ENCODE data around the gene FLT3. TPM values are rescaled to one million over a fixed set of nuclear protein-coding genes. Genes with fewer than 3 reads are reported as not detected.

FLT3 gene
- total and polyA plus RNA-seq, 12 donors = 0.06 to 1.0 (median 0.26) TPM

DNA sequence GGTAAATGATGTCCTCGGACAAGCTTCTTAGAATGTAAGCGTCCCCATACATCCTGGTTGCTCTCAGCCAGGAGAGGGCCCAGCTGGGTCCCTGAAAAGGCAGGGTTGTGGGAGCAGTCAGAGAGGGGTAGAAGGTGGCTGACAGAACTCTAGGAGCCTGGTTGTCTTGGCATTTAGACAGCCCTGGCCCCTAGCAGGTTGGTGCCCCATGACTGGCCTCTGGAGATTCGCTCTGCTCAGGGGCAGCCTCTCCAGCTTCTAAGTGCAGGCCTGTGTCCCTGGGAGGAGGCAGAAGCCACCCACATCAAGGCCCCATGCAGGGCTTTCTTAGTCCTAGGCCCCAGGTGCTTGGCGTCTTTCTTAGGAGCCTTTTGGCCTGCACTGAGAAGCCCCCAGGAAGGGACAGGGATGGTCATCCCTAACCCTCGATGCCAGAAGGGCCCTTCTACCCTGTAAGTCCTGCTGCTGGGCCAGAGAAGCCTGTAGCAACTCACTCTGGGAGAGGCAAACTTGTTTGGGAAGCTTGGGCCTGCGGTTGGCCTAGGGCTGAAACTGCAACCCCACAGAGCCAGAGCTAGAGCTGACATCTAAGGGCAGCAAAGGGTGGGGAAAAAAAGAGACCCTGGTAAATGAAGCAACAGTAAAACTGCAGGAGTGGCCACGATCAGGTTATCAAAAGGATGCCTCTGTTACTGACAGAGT lies 128.4 kb downstream of the FLT3 start:
- peaks cover 85% of the 10 kb centered on the region for H3K27me3 ChIP-seq

DNA sequence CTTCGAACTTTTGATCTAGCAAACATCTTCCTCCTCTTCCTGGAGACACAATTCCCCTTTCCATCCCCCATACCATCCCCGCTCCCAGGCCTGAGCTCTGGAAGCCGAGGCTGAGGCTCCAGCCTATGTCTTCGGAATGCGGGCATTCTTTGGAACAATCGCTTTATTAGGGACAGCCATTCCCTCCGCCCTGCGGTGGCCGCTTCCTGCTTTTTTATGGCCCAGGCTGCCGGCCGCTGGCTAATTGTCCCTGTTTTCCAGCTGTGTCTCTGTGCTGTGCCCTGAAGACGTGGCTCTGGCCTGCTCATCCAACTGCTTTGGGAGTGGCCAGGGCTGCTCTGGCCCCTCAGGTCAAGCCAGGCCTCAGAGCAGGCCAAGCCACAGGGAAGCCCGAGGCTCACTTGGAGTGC lies 129.1 kb downstream of the FLT3 start:
- no peaks in the 10 kb centered on the region for H3K36me3 ChIP-seq (replicated peaks in 1 of 2)
- H3K9me3 ChIP-seq (replicated peaks in 1 of 3) = no peaks in the 10 kb centered on the region
- intact Hi-C loops (cut with DNase I) = no loop called here
- no peak for DNase-seq
- TF ChIP-seq POLR2A (IDR thresholded peaks at IDR 0.05) = no peak
- TF ChIP-seq, protein P1, sequence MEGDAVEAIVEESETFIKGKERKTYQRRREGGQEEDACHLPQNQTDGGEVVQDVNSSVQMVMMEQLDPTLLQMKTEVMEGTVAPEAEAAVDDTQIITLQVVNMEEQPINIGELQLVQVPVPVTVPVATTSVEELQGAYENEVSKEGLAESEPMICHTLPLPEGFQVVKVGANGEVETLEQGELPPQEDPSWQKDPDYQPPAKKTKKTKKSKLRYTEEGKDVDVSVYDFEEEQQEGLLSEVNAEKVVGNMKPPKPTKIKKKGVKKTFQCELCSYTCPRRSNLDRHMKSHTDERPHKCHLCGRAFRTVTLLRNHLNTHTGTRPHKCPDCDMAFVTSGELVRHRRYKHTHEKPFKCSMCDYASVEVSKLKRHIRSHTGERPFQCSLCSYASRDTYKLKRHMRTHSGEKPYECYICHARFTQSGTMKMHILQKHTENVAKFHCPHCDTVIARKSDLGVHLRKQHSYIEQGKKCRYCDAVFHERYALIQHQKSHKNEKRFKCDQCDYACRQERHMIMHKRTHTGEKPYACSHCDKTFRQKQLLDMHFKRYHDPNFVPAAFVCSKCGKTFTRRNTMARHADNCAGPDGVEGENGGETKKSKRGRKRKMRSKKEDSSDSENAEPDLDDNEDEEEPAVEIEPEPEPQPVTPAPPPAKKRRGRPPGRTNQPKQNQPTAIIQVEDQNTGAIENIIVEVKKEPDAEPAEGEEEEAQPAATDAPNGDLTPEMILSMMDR (IDR thresholded peaks at IDR 0.05) = no peak
- no peak overlapping the region for H3K27ac ChIP-seq
- WGBS, 4 donors = 43 to 53% (median 49%) methylated on average over 12 to 13 of the region's 13 CpGs
- H3K27me3 ChIP-seq = peaks cover 86% of the 10 kb centered on the region
- no peak overlapping the region for H3K4me3 ChIP-seq
- H3K4me1 ChIP-seq (replicated peaks in 1 of 2) = no peaks in the 10 kb centered on the region

More for the DNA sequence above, 128.4 kb downstream of the FLT3 start:
- TF ChIP-seq POLR2A (IDR thresholded peaks at IDR 0.05) = no peak
- TF ChIP-seq, protein P1 (IDR thresholded peaks at IDR 0.05) = no peak
- H3K36me3 ChIP-seq (replicated peaks in 1 of 2) = no peaks in the 10 kb centered on the region
- H3K4me3 ChIP-seq = no peak overlapping the region
- no peaks in the 10 kb centered on the region for H3K4me1 ChIP-seq (replicated peaks in 1 of 2)
- intact Hi-C loops (cut with DNase I) = no loop called here
- 50 to 68% (median 57%) methylated on average over 6 to 7 of the region's 7 CpGs for WGBS, 4 donors
- no peak for DNase-seq
- no peaks in the 10 kb centered on the region for H3K9me3 ChIP-seq (replicated peaks in 1 of 3)
- no peak overlapping the region for H3K27ac ChIP-seq

DNA sequence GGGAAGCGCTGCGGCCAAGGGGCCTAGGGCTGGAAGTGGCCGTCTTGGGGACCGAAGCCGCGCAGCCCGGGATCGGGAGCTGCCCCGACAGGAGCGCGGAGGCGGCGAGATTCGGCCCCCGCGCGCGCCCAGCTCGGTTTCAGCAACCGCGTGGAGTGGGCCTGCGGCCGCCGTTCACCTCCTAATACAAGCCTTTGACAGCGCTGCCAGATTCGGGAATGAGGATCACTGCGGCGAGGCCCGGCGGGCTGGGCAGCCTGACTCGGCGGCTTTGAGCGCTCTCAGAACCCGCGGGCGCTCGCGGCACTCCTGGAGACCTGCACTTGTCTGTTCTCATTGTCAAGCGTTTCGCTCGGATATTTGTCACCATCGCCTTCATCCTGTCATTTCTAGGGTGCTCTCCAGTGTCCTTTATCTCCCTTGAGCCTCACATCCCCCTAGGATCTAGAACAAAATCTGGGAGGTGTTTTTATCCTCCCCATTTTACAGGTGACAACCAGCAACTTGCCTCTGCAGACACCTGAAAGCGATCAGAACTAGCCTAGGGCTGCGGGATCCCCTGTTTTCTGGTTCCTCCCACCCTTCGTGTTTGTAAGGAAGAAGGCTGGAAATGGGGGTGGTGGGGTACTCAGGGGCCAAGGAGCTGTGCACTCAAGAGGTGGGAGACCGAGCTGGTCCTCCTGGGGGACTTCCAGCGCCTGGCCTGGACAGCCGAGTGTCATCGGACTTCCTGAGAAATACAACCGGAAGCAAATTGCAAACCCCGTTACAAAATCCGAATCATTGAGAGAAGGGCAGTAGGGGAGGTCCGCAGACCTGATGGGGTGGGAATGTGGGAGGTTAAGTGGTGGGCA lies 129.8 kb downstream of the FLT3 start:
- no peak overlapping the region for H3K4me3 ChIP-seq
- no peaks in the 10 kb centered on the region for H3K4me1 ChIP-seq (replicated peaks in 1 of 2)
- no peak for DNase-seq
- no peaks in the 10 kb centered on the region for H3K36me3 ChIP-seq (replicated peaks in 1 of 2)
- intact Hi-C loops (cut with DNase I) = no loop called here
- H3K27me3 ChIP-seq = peaks cover 86% of the 10 kb centered on the region
- no peak overlapping the region for H3K27ac ChIP-seq
- H3K9me3 ChIP-seq (replicated peaks in 1 of 3) = no peaks in the 10 kb centered on the region
- no peak for TF ChIP-seq POLR2A (IDR thresholded peaks at IDR 0.05)
- TF ChIP-seq, protein P1 (IDR thresholded peaks at IDR 0.05) = no peak
- 8 to 14% (median 10%) methylated on average over 21 to 53 of the region's 53 CpGs for WGBS, 4 donors

DNA sequence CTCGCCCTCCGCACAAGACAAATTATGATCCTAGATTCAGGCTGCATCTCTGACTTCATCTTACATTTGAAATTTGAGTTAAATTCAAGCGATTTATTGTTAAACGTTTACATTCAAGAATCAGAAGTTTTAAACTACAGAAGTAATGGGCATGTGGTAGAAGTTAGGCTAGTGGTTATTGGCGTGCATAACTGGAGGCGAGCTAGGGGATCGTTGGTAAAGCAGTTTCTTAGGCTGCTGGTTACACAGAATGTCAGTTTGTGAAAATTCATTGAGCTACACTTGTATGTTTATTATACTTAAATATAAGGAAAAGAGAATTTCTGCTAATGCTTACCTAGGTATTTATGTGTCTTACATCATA lies 130.5 kb downstream of the FLT3 start:
- H3K4me1 ChIP-seq (replicated peaks in 1 of 2) = no peaks in the 10 kb centered on the region
- H3K36me3 ChIP-seq (replicated peaks in 1 of 2) = no peaks in the 10 kb centered on the region
- no peaks in the 10 kb centered on the region for H3K9me3 ChIP-seq (replicated peaks in 1 of 3)
- no peak overlapping the region for H3K27ac ChIP-seq
- no peak for DNase-seq
- 15 to 24% (median 20%) methylated on average over 7 of the region's 7 CpGs for WGBS, 4 donors
- intact Hi-C loops (cut with DNase I) = no loop called here
- H3K27me3 ChIP-seq = peaks cover 86% of the 10 kb centered on the region
- TF ChIP-seq, protein P1 (IDR thresholded peaks at IDR 0.05) = no peak
- TF ChIP-seq POLR2A (IDR thresholded peaks at IDR 0.05) = no peak
- H3K4me3 ChIP-seq = no peak overlapping the region

All from adrenal gland (tissue), 12 donors.